Natural killer cell treated with Interleukin-12 subunit alpha and Interleukin-12 subunit beta and Interleukin-15 and Interleukin-18, amount 100 ng/mL, for 72 hours (primary cell): ENCODE measurements around the gene PLAC8L1. TPM values are rescaled to one million over a fixed set of nuclear protein-coding genes. Genes with fewer than 3 reads are reported as not detected.
A peak's percentile ranks its signal among the peaks of the same experiment; 100 is the strongest.

Source experiments
- ATAC-seq, 2 donors: fragments of 150-1000 bp; cut with Tn5 transposase in 1 of 2; sonication (Bioruptor Pico), chemical (Tn5 transposase) in 1 of 2; 2 replicates each; pipeline ENCODE4 v1.10.0; 2021
- DNase-seq: peaks from one replicate; pipeline ENCODE4 v3.0.0; 2022; ENCODE audit warnings: low spot score
- H3K27ac Mint-ChIP-seq, 2 donors: 1 replicate in 1 of 2; 2 replicates in 1 of 2; pipeline ENCODE4 v1.8.0; 2022; ENCODE audit warnings: mixed read lengths in 2 of 2, mild to moderate bottlenecking in 1 of 2, moderate library complexity in 1 of 2
- H3K27me3 Mint-ChIP-seq, 2 donors: 1 replicate in 1 of 2; 2 replicates in 1 of 2; pipeline ENCODE4 v1.8.0; 2022; ENCODE audit warnings: mixed read lengths in 2 of 2
- H3K36me3 Mint-ChIP-seq: one replicate; pipeline ENCODE4 v1.8.0; 2022; ENCODE audit warnings: mixed read lengths
- H3K4me1 Mint-ChIP-seq, 2 donors: 1 replicate in 1 of 2; 2 replicates in 1 of 2; pipeline ENCODE4 v1.8.0; 2022; ENCODE audit warnings: low read depth in 2 of 2, mixed read lengths in 2 of 2, mild to moderate bottlenecking in 1 of 2
- H3K4me3 Mint-ChIP-seq: one replicate; pipeline ENCODE4 v1.8.0; 2022; ENCODE audit warnings: mixed read lengths
- H3K9me3 Mint-ChIP-seq: 2 replicates; pipeline ENCODE4 v1.8.0; 2022; ENCODE audit warnings: mixed read lengths
- total RNA-seq, 2 donors: library from RNA; stranded (reverse); gene quantifications; one replicate each; pipeline ENCODE4 v1.2.3, GENCODE V29; 2022

PLAC8L1 gene
- total RNA-seq, 2 donors from 2014 or later, result 2.5 TPM; not detected in 1

DNA sequence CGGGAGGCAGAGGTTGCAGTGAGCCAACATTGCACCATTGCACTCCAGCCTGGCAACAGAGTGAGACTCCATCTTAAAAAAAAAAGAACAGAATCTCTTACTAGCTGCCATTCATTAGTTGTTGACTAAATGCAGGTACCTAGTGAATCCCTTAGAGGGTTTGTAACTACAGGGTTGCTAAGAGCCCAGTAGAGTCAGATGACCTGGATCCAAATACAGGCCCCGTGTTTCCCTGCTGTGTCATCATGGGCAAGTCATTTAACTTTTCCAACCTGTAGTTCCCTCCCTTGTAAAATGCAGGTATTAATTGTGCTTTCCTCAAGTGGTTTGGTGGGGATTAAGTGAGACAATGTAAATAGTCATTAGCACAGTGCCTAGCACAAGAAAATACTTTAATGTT, 32.8 kb downstream of the PLAC8L1 start:
- Mint-ChIP-seq H3K4me3 (no peak overlapping the region), H3K27me3 (peaks cover 9 to 14% of the 10 kb centered on the region in 2 donors), H3K9me3 (no peaks in the 10 kb centered on the region), H3K27ac (no peak overlapping the region), H3K36me3 (no peaks in the 10 kb centered on the region), H3K4me1 (no peaks in the 10 kb centered on the region)
- DNase-seq (no peak), ATAC-seq (no peak)

DNA sequence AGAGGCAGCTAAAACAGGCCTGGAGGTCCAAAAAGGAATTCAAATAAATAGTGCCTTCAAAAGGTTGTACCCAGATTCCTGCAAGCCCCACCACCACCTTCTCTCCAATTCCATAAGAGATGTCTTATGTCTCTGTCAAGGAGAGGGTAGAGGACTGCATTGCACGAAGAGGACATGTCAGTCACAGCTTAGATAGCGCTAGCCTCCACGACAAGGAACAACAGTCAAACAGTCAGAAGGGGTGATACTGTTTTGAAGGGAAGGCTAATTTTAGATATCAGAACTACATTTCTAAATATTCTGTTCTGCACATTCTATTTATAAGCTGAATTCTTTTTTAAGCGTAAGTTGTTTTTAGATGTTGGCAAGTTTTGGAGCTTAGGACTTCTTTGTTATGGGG, 34.2 kb downstream of the PLAC8L1 start:
- Mint-ChIP-seq H3K4me1 (no peaks in the 10 kb centered on the region), H3K36me3 (no peaks in the 10 kb centered on the region), H3K4me3 (no peak overlapping the region), H3K27ac (no peak overlapping the region), H3K9me3 (no peaks in the 10 kb centered on the region), H3K27me3 (peaks cover 8 to 14% of the 10 kb centered on the region in 2 donors)
- DNase-seq (no peak), ATAC-seq (no peak)

DNA sequence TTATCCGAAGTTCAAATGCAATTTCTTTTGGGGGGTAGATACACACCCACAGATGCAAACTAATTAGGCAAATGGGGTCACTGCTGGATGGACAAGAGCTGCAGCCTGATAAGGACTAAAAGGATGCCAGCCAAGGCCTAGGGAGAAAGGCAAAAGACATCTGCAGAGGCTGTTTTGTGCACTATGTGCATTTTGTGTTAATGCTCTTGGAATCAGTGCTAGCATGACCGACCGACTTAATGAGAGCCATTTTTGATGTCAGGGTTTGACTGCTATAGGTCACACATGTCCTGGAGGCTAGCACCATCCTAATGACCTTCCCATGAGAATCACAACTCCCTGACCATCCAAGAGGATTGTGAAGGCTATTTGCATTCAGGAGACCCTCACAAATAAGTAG, 34.6 kb downstream of the PLAC8L1 start:
- Mint-ChIP-seq H3K36me3 (no peaks in the 10 kb centered on the region), H3K27me3 (peaks cover 8 to 14% of the 10 kb centered on the region in 2 donors), H3K27ac (no peak overlapping the region), H3K9me3 (no peaks in the 10 kb centered on the region), H3K4me3 (no peak overlapping the region), H3K4me1 (no peaks in the 10 kb centered on the region)
- ATAC-seq (no peak), DNase-seq (no peak)

DNA sequence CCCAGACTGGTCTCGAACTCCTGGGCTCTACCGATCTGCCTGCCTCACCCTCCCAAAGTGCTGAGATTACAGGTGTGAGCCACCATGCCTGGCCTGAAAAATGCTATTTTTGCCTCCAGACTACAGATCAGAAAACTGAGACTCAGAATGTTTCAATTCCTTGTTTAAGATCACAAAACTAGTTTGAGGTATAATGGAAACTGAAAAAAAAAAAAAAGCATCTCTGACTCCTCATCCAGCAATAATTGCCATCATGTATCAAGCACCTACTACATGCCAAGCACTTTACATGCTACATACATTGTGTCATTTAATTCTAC, 35.6 kb downstream of the PLAC8L1 start:
- no peak overlapping the region for H3K4me3 Mint-ChIP-seq
- no peaks in the 10 kb centered on the region for H3K9me3 Mint-ChIP-seq
- no peaks in the 10 kb centered on the region for H3K4me1 Mint-ChIP-seq
- ATAC-seq, result no peak
- H3K36me3 Mint-ChIP-seq, result no peaks in the 10 kb centered on the region
- H3K27ac Mint-ChIP-seq, result no peak overlapping the region
- H3K27me3 Mint-ChIP-seq, result peaks cover 8 to 11% of the 10 kb centered on the region in 2 donors
- DNase-seq, result no peak

DNA sequence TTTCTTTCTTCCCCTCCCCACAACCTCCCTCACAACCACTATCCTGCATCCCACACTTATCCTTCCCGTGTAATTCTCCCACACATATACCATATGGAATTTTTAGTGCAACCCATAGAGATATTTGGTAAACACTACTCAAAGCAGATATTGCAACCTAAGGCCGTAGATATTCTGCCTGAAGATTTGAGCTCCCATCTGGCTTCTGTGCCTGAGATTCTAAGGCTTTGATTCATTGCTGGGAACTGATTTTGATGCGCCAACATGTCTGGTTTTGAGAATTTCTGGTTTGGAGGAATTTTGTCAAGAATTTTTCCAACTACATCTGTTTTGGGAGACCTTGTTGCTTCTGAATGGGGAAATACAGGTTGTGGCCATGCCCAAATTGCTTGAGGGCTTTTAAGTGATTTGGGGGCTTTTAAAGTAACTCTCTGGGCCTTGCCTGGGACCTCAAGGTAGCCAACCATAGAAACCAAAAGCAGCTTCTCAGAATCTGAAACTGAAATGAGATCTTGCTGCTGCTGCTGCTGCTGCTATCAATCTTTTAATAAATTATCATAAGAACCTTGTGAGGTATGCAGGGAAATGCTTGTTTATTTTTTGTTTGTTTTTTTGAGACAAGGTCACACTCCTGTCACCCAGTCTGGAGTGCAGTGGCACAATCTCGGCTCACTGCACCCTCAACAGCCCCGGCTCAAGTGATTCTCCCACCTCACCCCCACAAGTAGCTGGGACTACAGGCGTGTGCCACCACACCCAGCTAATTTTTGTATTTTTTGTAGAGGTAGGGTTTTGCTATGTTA, 36.2 kb downstream of the PLAC8L1 start:
- no peaks in the 10 kb centered on the region for H3K9me3 Mint-ChIP-seq

DNA sequence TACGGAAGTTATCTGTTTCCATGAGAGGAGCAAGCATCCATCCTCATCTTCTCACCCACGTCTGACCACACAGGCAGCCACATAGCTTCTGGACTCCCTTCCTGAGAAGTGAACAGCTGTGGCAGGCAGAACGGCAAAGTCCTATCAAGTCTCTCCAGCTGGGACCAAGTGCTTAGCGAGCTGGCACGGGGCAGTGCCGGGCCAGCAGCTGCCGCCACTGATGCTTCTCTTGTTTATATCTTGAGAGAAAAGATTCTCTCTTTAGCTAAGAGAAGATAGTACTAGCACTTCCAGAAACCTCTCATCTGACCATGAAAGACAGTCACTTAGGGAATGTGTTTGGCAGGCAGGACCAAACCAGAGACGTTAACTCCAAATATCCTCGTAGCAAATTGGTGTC, 37.2 kb downstream of the PLAC8L1 start:
- H3K36me3 Mint-ChIP-seq, result no peaks in the 10 kb centered on the region
- H3K4me1 Mint-ChIP-seq, result no peaks in the 10 kb centered on the region
- no peak for DNase-seq
- ATAC-seq, result no peak
- no peak overlapping the region for H3K4me3 Mint-ChIP-seq
- no peaks in the 10 kb centered on the region for H3K9me3 Mint-ChIP-seq
- no peak overlapping the region for H3K27ac Mint-ChIP-seq
- H3K27me3 Mint-ChIP-seq, result peaks cover 7 to 14% of the 10 kb centered on the region in 2 donors

More for the DNA sequence above, 36.2 kb downstream of the PLAC8L1 start:
- no peaks in the 10 kb centered on the region for H3K36me3 Mint-ChIP-seq
- no peaks in the 10 kb centered on the region for H3K4me1 Mint-ChIP-seq
- no peak overlapping the region for H3K4me3 Mint-ChIP-seq
- H3K27ac Mint-ChIP-seq, result no peak overlapping the region
- ATAC-seq (no peak), DNase-seq (no peak)
- peaks cover 7 to 10% of the 10 kb centered on the region in 2 donors for H3K27me3 Mint-ChIP-seq

DNA sequence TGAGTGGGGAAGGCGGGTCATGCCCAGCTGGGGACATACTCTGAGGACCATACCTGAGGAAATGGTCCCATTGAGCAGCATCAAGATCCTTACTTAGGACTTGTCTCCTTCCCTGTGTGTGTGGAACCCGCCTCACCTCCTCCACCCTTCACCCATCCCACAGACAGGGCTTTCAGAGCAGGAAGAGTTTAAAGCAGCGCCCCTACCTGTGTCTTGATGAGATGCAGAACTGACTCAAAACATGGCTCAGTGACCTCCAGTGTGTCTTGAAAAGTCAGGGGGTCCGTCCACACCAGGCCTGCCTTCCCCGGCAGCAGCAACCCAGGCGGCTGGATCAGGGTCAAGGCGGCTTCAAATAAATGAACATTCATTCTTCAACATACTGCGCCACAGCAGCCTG, 38.4 kb downstream of the PLAC8L1 start:
- no peak for DNase-seq
- no peak overlapping the region for H3K4me3 Mint-ChIP-seq
- H3K36me3 Mint-ChIP-seq, result no peaks in the 10 kb centered on the region
- H3K9me3 Mint-ChIP-seq, result no peaks in the 10 kb centered on the region
- peak in 1 of 2 donors; percentile 20 for ATAC-seq
- no peak overlapping the region for H3K27ac Mint-ChIP-seq
- peaks cover 6 to 14% of the 10 kb centered on the region in 2 donors for H3K27me3 Mint-ChIP-seq
- no peaks in the 10 kb centered on the region for H3K4me1 Mint-ChIP-seq

DNA sequence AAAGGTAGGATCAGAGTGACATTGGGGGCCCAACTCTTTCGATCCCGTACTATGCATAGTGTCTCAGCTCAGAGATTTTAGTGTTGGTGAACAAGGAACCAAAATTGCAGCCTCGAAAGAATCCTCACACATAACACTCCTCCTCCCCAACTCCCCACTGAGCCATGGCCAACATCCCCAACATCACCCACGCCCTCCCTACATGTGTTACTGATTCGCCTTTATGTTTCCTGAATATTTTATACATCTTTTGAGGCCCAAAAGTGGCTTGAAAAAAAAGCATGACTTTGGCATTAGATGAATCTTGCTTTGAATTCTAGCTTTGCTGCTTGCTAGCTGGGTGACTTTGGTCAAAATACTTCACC, 45.2 kb downstream of the PLAC8L1 start:
- DNase-seq, result no peak
- Mint-ChIP-seq H3K27ac (no peak overlapping the region), H3K27me3 (peaks cover 15 to 16% of the 10 kb centered on the region in 2 donors), H3K9me3 (no peaks in the 10 kb centered on the region), H3K4me1 (no peaks in the 10 kb centered on the region), H3K36me3 (no peaks in the 10 kb centered on the region), H3K4me3 (no peak overlapping the region)
- ATAC-seq, result no peak

DNA sequence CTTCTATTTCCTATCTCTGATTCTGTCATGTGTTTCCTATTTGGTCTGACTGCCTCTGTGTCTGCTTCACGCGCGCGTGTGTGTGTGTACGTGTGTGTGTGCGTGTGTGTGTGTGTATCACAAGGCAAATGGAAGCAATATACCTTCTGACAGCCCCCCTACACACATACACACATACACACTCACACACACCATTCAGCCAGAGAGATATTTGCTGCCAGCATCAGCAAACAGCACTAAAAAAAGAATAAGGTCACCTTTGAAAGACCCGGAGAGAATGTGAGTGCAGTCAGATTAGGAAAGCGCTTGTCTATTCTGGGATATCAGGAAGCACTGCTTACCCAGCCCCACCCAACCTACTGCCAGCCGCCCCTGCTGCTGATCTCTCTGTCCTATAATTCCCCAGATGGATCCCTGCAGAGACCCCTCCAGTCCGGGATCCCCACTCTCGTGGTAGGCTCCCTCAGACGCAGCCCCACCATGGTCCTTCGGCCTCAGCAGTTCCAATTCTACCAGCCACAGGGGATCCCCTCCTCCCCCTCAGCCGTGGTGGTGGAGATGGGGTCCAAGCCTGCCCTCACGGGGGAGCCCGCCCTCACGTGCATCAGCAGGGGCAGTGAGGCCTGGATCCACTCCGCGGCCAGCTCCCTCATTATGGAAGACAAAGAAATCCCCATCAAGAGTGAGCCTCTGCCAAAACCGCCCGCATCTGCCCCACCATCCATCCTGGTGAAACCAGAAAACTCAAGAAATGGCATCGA, 45.7 kb downstream of the PLAC8L1 start:
- H3K4me1 Mint-ChIP-seq, result no peaks in the 10 kb centered on the region

DNA sequence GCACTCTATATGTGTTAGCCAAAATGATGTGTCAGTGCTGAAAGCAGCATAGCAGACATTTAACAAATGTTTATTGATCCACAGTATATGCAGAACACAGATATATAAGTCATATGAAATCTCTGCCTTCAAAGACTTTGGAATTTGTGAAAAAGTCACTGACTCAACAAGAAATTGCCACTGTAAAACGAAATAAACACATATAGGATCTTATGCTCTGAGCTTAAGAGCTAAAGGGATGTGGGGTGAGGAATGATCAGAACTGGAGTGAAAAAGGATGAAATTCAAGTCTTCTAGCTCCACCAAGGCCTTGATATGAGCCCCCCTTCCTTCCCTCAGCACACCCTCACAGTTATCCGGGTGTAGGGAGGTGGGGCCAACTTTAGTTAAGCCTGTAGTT, 49.9 kb downstream of the PLAC8L1 start:
- no peak for ATAC-seq
- H3K9me3 Mint-ChIP-seq, result no peaks in the 10 kb centered on the region
- H3K4me1 Mint-ChIP-seq, result no peaks in the 10 kb centered on the region
- no peaks in the 10 kb centered on the region for H3K36me3 Mint-ChIP-seq
- H3K27me3 Mint-ChIP-seq, result peaks cover 18 to 30% of the 10 kb centered on the region in 2 donors
- no peak for DNase-seq
- no peak overlapping the region for H3K4me3 Mint-ChIP-seq
- H3K27ac Mint-ChIP-seq, result no peak overlapping the region

More for the DNA sequence above, 45.7 kb downstream of the PLAC8L1 start:
- Mint-ChIP-seq H3K9me3 (no peaks in the 10 kb centered on the region), H3K4me3 (no peak overlapping the region), H3K36me3 (no peaks in the 10 kb centered on the region), H3K27ac (no peak overlapping the region), H3K27me3 (peaks cover 15 to 16% of the 10 kb centered on the region in 2 donors)
- ATAC-seq (no peak), DNase-seq (no peak)

DNA sequence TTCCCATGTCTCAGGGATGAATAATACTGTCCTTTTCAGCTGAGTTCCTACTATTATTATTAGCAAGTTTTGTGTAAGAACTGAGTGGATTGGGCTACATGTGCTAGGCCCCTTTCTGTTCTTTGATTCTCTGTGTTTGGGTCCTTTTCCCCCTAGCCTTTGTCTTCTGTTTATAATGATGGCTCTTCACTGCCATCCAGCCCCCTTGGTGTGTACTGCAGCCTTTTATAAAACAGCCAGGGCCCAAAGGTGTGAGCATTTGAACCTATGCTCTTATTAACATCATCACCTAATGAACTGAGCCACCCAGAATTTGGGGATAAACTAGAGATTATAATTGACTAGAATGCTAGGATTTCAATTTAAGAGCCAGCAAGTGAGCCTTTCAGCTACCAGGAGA, 52.6 kb downstream of the PLAC8L1 start:
- H3K27me3 Mint-ChIP-seq, result peaks cover 22 to 35% of the 10 kb centered on the region in 2 donors
- no peaks in the 10 kb centered on the region for H3K36me3 Mint-ChIP-seq
- no peaks in the 10 kb centered on the region for H3K4me1 Mint-ChIP-seq
- H3K27ac Mint-ChIP-seq, result no peak overlapping the region
- H3K9me3 Mint-ChIP-seq, result no peaks in the 10 kb centered on the region
- H3K4me3 Mint-ChIP-seq, result no peak overlapping the region
- ATAC-seq, result no peak
- DNase-seq, result no peak

DNA sequence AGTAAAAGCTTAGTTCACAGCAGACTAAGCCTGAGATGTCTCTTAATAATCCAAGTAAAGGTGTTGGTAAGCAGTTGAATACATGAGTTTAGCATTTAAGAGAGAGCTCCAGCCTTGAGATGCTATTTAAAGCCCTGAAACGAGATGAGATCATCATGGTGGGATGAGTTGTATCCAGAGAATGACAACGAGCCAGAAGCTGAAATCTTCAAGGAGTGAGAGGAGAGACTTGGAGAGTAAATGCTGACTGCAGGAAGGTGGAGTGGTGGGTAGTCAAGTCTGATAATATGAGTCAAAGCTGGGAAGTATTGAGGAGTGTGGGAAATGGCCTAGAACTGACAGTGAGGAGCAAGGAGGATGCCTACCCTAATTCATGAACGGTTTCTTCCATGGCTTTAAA, 53.7 kb downstream of the PLAC8L1 start:
- H3K27ac Mint-ChIP-seq, result no peak overlapping the region
- H3K9me3 Mint-ChIP-seq, result no peaks in the 10 kb centered on the region
- H3K4me1 Mint-ChIP-seq, result no peaks in the 10 kb centered on the region
- peaks cover 16 to 28% of the 10 kb centered on the region in 2 donors for H3K27me3 Mint-ChIP-seq
- no peak for ATAC-seq
- DNase-seq, result no peak
- no peaks in the 10 kb centered on the region for H3K36me3 Mint-ChIP-seq
- H3K4me3 Mint-ChIP-seq, result no peak overlapping the region

DNA sequence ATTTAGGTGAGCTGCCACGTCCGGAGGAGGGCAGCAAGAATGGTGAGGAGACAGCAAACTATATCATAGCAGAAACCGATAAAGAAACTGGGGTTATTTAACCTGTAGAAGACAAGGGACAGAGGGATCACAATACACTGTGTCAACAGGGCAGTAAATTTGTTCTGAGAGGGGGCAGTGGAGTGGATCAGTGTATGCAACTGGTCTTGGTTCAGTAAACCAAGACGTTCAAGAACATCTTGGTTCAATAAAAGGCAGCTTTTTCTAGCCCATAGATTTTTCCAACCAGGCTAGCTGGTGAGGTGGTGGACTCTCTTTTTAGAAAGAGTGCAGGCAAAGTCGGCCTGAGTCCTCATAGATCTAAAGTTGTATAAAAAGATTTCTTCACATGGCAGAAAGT, 55.3 kb downstream of the PLAC8L1 start:
- DNase-seq (no peak), ATAC-seq (no peak)
- Mint-ChIP-seq H3K27me3 (peaks cover 21 to 27% of the 10 kb centered on the region in 2 donors), H3K4me1 (no peaks in the 10 kb centered on the region), H3K9me3 (no peaks in the 10 kb centered on the region), H3K4me3 (no peak overlapping the region), H3K27ac (no peak overlapping the region), H3K36me3 (no peaks in the 10 kb centered on the region)

DNA sequence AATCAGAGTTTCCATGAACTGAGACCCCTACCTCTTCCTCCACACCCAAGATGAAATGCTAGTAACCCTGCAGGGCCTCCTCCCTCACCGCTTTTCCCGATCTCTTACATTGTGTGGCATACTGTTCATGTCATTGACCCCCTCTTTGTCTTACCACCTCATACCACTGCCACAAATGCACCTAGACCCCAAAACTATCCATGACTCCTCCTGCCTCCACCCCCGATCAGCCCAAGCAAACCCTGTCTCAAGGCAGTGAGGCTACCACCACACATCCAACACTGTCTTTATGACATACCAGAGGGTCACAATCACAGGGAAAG, 55.7 kb downstream of the PLAC8L1 start:
- Mint-ChIP-seq H3K27me3 (peaks cover 21 to 27% of the 10 kb centered on the region in 2 donors), H3K4me1 (no peaks in the 10 kb centered on the region), H3K4me3 (no peak overlapping the region), H3K9me3 (no peaks in the 10 kb centered on the region), H3K36me3 (no peaks in the 10 kb centered on the region), H3K27ac (no peak overlapping the region)
- ATAC-seq (no peak), DNase-seq (no peak)
